Measurements from ENCODE around the gene ARVCF.

DNA sequence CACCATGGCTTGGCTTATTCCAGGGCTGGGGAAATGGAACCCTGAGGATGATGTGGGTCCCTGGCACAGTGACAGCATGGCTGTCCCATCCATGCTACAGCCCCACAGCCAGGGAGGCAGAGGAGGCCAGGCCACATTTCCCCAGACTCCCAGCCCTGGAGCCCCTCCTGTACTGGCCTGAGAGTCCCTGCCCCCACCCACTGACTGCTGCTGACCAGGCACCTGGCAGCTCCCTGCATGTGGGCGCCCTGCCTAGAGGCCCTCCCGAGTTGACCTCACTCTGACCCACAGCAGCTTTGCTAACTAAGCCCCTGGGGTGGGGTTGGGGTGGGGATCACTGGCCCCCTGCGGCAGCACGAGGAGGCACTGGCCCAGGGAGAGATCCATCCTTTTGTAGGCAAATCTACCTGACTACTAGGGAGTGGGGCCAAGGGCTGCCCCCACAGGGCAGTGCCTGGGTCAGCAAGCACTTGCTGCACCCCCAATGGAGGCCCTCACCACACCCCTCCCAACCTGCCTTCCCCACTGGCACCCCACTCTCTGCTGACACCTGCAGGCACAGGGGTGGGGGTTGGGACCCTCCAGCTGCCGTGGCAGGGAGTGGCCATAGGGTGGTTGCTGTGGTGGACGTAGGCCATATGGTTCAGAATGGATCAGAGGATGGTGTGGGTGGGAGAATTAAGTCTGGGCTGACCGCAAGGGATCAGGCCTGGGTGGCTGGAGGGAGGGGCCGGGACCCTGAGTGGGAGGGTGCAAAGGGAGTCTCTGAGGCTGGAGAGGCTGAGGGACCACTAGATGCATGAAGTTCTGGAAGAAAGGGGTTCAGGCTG, 17.4 kb downstream of the ARVCF start:
- TF ChIP-seq, protein P1, sequence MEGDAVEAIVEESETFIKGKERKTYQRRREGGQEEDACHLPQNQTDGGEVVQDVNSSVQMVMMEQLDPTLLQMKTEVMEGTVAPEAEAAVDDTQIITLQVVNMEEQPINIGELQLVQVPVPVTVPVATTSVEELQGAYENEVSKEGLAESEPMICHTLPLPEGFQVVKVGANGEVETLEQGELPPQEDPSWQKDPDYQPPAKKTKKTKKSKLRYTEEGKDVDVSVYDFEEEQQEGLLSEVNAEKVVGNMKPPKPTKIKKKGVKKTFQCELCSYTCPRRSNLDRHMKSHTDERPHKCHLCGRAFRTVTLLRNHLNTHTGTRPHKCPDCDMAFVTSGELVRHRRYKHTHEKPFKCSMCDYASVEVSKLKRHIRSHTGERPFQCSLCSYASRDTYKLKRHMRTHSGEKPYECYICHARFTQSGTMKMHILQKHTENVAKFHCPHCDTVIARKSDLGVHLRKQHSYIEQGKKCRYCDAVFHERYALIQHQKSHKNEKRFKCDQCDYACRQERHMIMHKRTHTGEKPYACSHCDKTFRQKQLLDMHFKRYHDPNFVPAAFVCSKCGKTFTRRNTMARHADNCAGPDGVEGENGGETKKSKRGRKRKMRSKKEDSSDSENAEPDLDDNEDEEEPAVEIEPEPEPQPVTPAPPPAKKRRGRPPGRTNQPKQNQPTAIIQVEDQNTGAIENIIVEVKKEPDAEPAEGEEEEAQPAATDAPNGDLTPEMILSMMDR (IDR thresholded peaks at IDR 0.05) = no peak
- TF ChIP-seq POLR2A (IDR thresholded peaks at IDR 0.05) = no peak
